Measurements from ENCODE around the gene PF4V1. TPM values are rescaled to one million over a fixed set of nuclear protein-coding genes. Genes with fewer than 3 reads are reported as not detected.
"Not testable (repeated sequence)": the region's sequence is repeated elsewhere in the genome, so short reads cannot be mapped to it uniquely, and the experiment has no call there.

Gene PF4V1
- total RNA-seq, 2 donors from 2014 or later = not detected

GRCh38 chr4:73896416-73896815, 43.3 kb downstream of the PF4V1 start:
- DNase-seq = no peak
- intact Hi-C loops (cut with DNase I, micrococcal nuclease) = no loop called here
- ATAC-seq = no peak

GRCh38 chr4:73897380-73898136, 44.5 kb downstream of the PF4V1 start:
- intact Hi-C loops (cut with DNase I, micrococcal nuclease) = no loop called here
- DNase-seq = no peak
- no peak for ATAC-seq

- DNase-seq; ATAC-seq; intact Hi-C loops (cut with DNase I, micrococcal nuclease): not testable (repeated sequence)
These were observed 46.2 kb downstream of the PF4V1 start for GRCh38 chr4:73899338-73899737.

GRCh38 chr4:73901031-73901430, 47.9 kb downstream of the PF4V1 start:
- intact Hi-C loops (cut with DNase I, micrococcal nuclease) = no loop called here
- no peak for DNase-seq
- no peak for ATAC-seq

GRCh38 chr4:73902038-73902637, 49.0 kb downstream of the PF4V1 start:
- intact Hi-C loops (cut with DNase I, micrococcal nuclease) = no loop called here
- no peak for ATAC-seq
- DNase-seq = no peak

- intact Hi-C loops (cut with DNase I, micrococcal nuclease) = no loop called here
- DNase-seq (no peak), ATAC-seq (no peak)
These were observed 49.9 kb downstream of the PF4V1 start for GRCh38 chr4:73902817-73903547.

Other genes with a start within 250 kb of the PF4V1 start
- 10 to 100 TPM; 27.4 to 36.2 TPM for gene RASSF6, start 232.9 kb upstream of the PF4V1 start, total RNA-seq
- gene CXCL8, start 112.7 kb upstream of the PF4V1 start, total RNA-seq = 1 to 10 TPM; 1.8 to 1.9 TPM
- gene CXCL6, start 16.6 kb upstream of the PF4V1 start, total RNA-seq = under 1 TPM in 1 of 2 donors, not detected in 1; 0.55 TPM
- gene CXCL1, start 16.1 kb downstream of the PF4V1 start, total RNA-seq = 10 to 100 TPM in 1 of 2 donors, 1 to 10 TPM in 1; 4.3 to 22.3 TPM
- gene PF4, start 128.7 kb downstream of the PF4V1 start, total RNA-seq = 1 to 10 TPM in 1 of 2 donors, not detected in 1; 2.3 TPM
- gene PPBP, start 134.9 kb downstream of the PF4V1 start, total RNA-seq = not detected
- under 1 TPM in 1 of 2 donors, not detected in 1; 0.55 TPM for gene CXCL5, start 145.4 kb downstream of the PF4V1 start, total RNA-seq
- 10 to 100 TPM in 1 of 2 donors, 1 to 10 TPM in 1; 3.5 to 20.8 TPM for gene CXCL3, start 185.4 kb downstream of the PF4V1 start, total RNA-seq
- gene CXCL2, start 245.9 kb downstream of the PF4V1 start, total RNA-seq = 10 to 100 TPM in 1 of 2 donors, 1 to 10 TPM in 1; 5.1 to 32.8 TPM